Mesodermal cell (in vitro differentiated cells): ENCODE results near the gene RAPH1.

ENCODE experiments used
- H3K27ac ChIP-seq: 2 replicates; pipeline ENCODE4 v1.7.0; 2013; ENCODE audit warnings: mild to moderate bottlenecking, low read depth, low read length, moderate library complexity; ENCODE audit not compliant: severe bottlenecking
- H3K36me3 ChIP-seq: 2 replicates; pipeline ENCODE4 v1.7.1; 2013; ENCODE audit warnings: mild to moderate bottlenecking, low read length, moderate library complexity; ENCODE audit not compliant: control insufficient read depth, insufficient read depth
- H3K4me1 ChIP-seq: one replicate; pipeline ENCODE4 v1.7.1; 2013; ENCODE audit warnings: mild to moderate bottlenecking, low read length; ENCODE audit not compliant: insufficient read depth, control insufficient read depth, poor library complexity, severe bottlenecking
- H3K4me3 ChIP-seq: 2 replicates; pipeline ENCODE4 v1.7.0; 2013; ENCODE audit warnings: low read length, control low read depth, mild to moderate bottlenecking; ENCODE audit not compliant: insufficient read depth, poor library complexity, severe bottlenecking; ENCODE audit errors: extremely low read depth
- H3K9me3 ChIP-seq: 2 replicates; pipeline ENCODE4 v1.7.1; 2013; ENCODE audit warnings: mild to moderate bottlenecking, low read length, moderate library complexity; ENCODE audit not compliant: control insufficient read depth
- WGBS, 2 experiments: methylation state at CpG; one replicate each; pipeline ENCODE4 v1.1.5; 2013; ENCODE audit warnings: missing lambda C conversion rate in 2 of 2; ENCODE audit not compliant: insufficient coverage in 2 of 2; 5-methylcytosine and 5-hydroxymethylcytosine counted together

Gene RAPH1

DNA sequence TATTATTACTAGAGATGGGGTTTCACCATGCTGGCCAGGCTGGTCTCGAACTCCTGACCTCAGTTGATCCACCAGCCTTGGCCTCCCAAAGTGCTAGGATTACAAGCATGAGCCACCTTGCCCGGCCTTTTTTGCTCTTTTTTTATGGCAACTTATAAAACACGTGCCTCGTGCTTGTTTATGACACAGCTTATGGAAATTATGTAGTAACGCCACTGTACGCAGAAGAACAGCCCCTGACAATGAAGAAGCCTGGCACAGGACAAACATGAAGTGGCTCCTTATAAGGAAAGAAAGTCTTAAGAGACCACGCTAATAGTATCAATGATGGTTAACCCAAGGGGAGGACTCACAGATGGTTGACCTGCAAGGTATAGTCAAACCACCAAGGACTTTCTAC lies 37.2 kb upstream of the RAPH1 start:
- H3K9me3 ChIP-seq, result no peaks in the 10 kb centered on the region
- 95 to 98% methylated on average over 6 of the region's 7 CpGs for WGBS, 2 experiments
- no peaks in the 10 kb centered on the region for H3K36me3 ChIP-seq

GRCh38 chr2:203569677-203570316 lies 34.7 kb upstream of the RAPH1 start:
- H3K27ac ChIP-seq, result no peak overlapping the region
- 81 to 89% methylated on average over 3 to 4 of the region's 8 CpGs for WGBS, 2 experiments
- H3K4me3 ChIP-seq, result no peak overlapping the region
- no peaks in the 10 kb centered on the region for H3K36me3 ChIP-seq
- H3K4me1 ChIP-seq, result no peaks in the 10 kb centered on the region
- H3K9me3 ChIP-seq, result no peaks in the 10 kb centered on the region

More for the DNA sequence above, 37.2 kb upstream of the RAPH1 start:
- Histone ChIP-seq H3K4me1 (no peaks in the 10 kb centered on the region), H3K27ac (no peak overlapping the region), H3K4me3 (no peak overlapping the region)

GRCh38 chr2:203567691-203568090 lies 32.6 kb upstream of the RAPH1 start:
- Histone ChIP-seq H3K36me3 (no peaks in the 10 kb centered on the region), H3K27ac (no peak overlapping the region), H3K4me3 (no peak overlapping the region), H3K9me3 (no peaks in the 10 kb centered on the region), H3K4me1 (no peaks in the 10 kb centered on the region)
- 83 to 100% methylated on average over 1 of the region's 1 CpG for WGBS, 2 experiments

- Histone ChIP-seq H3K9me3 (no peaks in the 10 kb centered on the region), H3K36me3 (no peaks in the 10 kb centered on the region), H3K4me1 (no peaks in the 10 kb centered on the region), H3K27ac (no peak overlapping the region), H3K4me3 (no peak overlapping the region)
- 95 to 98% methylated on average over 3 to 4 of the region's 4 CpGs for WGBS, 2 experiments
Measured at GRCh38 chr2:203566161-203566560, 31.1 kb upstream of the RAPH1 start.

- no peaks in the 10 kb centered on the region for H3K4me1 ChIP-seq
- H3K4me3 ChIP-seq, result no peak overlapping the region
- no peaks in the 10 kb centered on the region for H3K36me3 ChIP-seq
- no peaks in the 10 kb centered on the region for H3K9me3 ChIP-seq
- H3K27ac ChIP-seq, result no peak overlapping the region
Measured at GRCh38 chr2:203565076-203565475, 30.0 kb upstream of the RAPH1 start.

DNA sequence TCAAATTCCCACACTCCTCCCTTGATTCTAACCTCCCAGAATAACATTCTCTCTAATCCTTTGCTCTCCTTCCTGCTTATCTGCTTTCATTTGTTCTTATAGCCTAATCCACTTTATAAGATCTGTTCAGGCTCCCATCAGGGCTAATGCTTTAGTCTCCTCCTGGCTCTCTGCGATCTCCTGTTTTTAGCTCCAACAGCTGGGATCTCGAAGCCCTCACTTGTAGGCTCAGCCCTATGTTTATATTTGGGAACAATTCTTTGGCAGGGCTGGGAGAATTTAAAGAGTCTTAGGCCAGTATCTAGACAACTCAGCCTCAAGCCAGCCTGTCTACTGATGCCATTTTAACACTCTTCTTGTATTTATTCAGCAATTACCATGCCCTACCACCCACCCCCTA lies 27.2 kb upstream of the RAPH1 start:
- 90% methylated on average over 2 of the region's 2 CpGs; no CpG with 5 or more reads in 1 of the 2 experiments for WGBS, 2 experiments
- no peak overlapping the region for H3K4me3 ChIP-seq
- no peaks in the 10 kb centered on the region for H3K36me3 ChIP-seq
- H3K27ac ChIP-seq, result no peak overlapping the region
- H3K4me1 ChIP-seq, result no peaks in the 10 kb centered on the region
- no peaks in the 10 kb centered on the region for H3K9me3 ChIP-seq

DNA sequence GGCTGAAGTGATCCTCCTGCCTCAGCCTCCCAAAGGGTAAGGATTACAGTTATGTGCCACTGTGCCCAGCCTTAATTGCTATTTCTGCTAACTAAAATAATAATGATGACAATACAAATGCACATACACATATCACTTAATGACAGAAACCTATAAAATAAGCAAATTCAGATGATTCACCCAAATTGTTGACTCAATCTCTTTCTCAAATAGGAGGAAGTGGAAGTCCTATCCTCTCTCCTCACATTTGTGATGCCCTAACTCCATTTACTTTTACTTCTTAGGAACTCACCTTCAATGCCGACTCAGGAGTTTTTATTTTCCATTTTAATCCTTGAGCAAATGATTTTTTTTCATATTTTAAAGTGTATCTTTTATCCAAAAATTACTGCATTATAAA lies 24.5 kb upstream of the RAPH1 start:
- no peak overlapping the region for H3K27ac ChIP-seq
- no peaks in the 10 kb centered on the region for H3K4me1 ChIP-seq
- WGBS, 2 experiments, result no CpG with 5 or more reads among the region's 1 CpG

GRCh38 chr2:203553784-203554183 lies 18.7 kb upstream of the RAPH1 start:
- H3K4me1 ChIP-seq, result no peaks in the 10 kb centered on the region
- no peak overlapping the region for H3K4me3 ChIP-seq
- H3K9me3 ChIP-seq, result no peaks in the 10 kb centered on the region
- no peak overlapping the region for H3K27ac ChIP-seq
- no peaks in the 10 kb centered on the region for H3K36me3 ChIP-seq
- WGBS, 2 experiments, result 100% methylated on average over 1 of the region's 1 CpG

More for the DNA sequence above, 24.5 kb upstream of the RAPH1 start:
- Histone ChIP-seq H3K4me3 (no peak overlapping the region), H3K9me3 (no peaks in the 10 kb centered on the region), H3K36me3 (no peaks in the 10 kb centered on the region)

- no peaks in the 10 kb centered on the region for H3K36me3 ChIP-seq
- no peaks in the 10 kb centered on the region for H3K9me3 ChIP-seq
- WGBS, 2 experiments, result 83 to 100% methylated on average over 1 of the region's 3 CpGs
- H3K4me3 ChIP-seq, result no peak overlapping the region
- no peak overlapping the region for H3K27ac ChIP-seq
- H3K4me1 ChIP-seq, result no peaks in the 10 kb centered on the region
Measured at GRCh38 chr2:203551778-203552177, 16.7 kb upstream of the RAPH1 start.

DNA sequence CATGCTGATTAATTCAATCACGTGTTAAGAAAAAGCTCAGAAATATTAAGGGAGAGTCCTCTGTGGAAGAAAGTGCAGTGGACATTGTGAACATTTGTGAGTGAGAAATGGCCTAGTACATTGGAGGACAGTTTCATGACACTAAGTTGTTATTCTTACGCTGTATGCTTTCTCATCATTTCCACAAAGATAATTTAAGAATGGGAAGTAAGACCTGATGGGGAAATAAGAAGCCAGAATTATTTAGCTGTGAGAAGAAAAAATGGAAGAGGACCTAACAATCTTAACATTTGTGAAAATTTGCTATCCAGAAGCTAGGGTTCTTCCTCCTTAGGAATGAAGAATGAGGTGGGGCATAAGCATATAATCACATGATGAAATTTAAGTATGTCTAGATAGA lies 15.2 kb upstream of the RAPH1 start:
- Histone ChIP-seq H3K36me3 (no peaks in the 10 kb centered on the region), H3K9me3 (no peaks in the 10 kb centered on the region), H3K4me3 (no peak overlapping the region), H3K4me1 (no peaks in the 10 kb centered on the region), H3K27ac (no peak overlapping the region)
- 83% methylated on average over 1 of the region's 2 CpGs; no CpG with 5 or more reads in 1 of the 2 experiments for WGBS, 2 experiments

- no peaks in the 10 kb centered on the region for H3K9me3 ChIP-seq
- H3K36me3 ChIP-seq, result no peaks in the 10 kb centered on the region
- no peaks in the 10 kb centered on the region for H3K4me1 ChIP-seq
- no peak overlapping the region for H3K27ac ChIP-seq
- H3K4me3 ChIP-seq, result no peak overlapping the region
Measured at GRCh38 chr2:203549406-203549805, 14.3 kb upstream of the RAPH1 start.
